Neural progenitor cell (in vitro differentiated cells): ENCODE measurements around the gene MX2.

Experiments used
- EZH2 ChIP-seq: fragments of 200-600 bp; sonication (generic); IDR thresholded peaks from 2 replicates; pipeline ENCODE4 v1.6.1; 2017; ENCODE audit warnings: antibody characterized with exemption, mild to moderate bottlenecking, moderate library complexity
- EZH2phosphoT487 ChIP-seq: fragments of 200-600 bp; sonication (generic); IDR thresholded peaks from 2 replicates; pipeline ENCODE4 v1.6.1; 2017; ENCODE audit warnings: antibody characterized with exemption
- TF ChIP-seq, protein P1 (sequence below): fragments of 200-600 bp; sonication (generic); IDR thresholded peaks from 2 replicates; pipeline ENCODE4 v1.5.1; 2017; ENCODE audit warnings: antibody characterized with exemption, mild to moderate bottlenecking

DNA sequence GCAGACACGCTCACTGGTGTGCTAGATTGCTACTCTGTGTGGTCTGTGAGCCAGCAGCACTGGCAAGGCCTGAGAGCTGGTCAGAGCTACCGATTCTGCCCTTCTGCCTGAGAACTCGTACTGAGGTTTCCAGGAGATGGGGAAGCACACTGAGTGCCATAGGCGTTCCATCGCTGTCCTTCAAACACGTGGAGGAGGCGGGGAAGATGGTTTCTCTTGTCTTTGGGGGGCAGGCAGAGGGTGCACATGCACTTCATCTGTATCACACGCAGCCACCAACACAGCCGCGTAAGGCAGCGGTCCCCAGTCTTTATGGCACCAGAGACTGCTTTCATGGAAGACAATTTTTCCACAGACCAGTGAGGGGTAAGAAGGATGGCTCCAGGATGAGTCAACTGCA, 40.4 kb downstream of the MX2 start:
- no peak for TF ChIP-seq EZH2
- TF ChIP-seq, protein P1, sequence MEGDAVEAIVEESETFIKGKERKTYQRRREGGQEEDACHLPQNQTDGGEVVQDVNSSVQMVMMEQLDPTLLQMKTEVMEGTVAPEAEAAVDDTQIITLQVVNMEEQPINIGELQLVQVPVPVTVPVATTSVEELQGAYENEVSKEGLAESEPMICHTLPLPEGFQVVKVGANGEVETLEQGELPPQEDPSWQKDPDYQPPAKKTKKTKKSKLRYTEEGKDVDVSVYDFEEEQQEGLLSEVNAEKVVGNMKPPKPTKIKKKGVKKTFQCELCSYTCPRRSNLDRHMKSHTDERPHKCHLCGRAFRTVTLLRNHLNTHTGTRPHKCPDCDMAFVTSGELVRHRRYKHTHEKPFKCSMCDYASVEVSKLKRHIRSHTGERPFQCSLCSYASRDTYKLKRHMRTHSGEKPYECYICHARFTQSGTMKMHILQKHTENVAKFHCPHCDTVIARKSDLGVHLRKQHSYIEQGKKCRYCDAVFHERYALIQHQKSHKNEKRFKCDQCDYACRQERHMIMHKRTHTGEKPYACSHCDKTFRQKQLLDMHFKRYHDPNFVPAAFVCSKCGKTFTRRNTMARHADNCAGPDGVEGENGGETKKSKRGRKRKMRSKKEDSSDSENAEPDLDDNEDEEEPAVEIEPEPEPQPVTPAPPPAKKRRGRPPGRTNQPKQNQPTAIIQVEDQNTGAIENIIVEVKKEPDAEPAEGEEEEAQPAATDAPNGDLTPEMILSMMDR, result no peak
- TF ChIP-seq EZH2phosphoT487, result no peak
